ENCODE measurements around the gene CCSER1.
"Not testable (repeated sequence)": the region's sequence is repeated elsewhere in the genome, so short reads cannot be mapped to it uniquely, and the experiment has no call there.

The CCSER1 gene

GRCh38 chr4:91470671-91471070 is 1343.5 kb downstream of the CCSER1 start:
- DNase-seq, result no peak

GRCh38 chr4:91471280-91471679 is 1344.1 kb downstream of the CCSER1 start:
- DNase-seq, result no peak

GRCh38 chr4:91472046-91472445 is 1344.9 kb downstream of the CCSER1 start:
- no peak for DNase-seq

GRCh38 chr4:91485415-91485814 is 1358.2 kb downstream of the CCSER1 start:
- no peak for DNase-seq

- no peak for DNase-seq
These were observed 1361.8 kb downstream of the CCSER1 start for GRCh38 chr4:91488946-91489345.

GRCh38 chr4:91497892-91498291 is 1370.7 kb downstream of the CCSER1 start:
- DNase-seq, result no peak

GRCh38 chr4:91502365-91502764 is 1375.2 kb downstream of the CCSER1 start:
- DNase-seq, result no peak

- DNase-seq, result no peak
These were observed 1386.1 kb downstream of the CCSER1 start for GRCh38 chr4:91513326-91513725.

- DNase-seq, result peak; percentile 9
These were observed 1392.0 kb downstream of the CCSER1 start for GRCh38 chr4:91519155-91519554.

- no peak for DNase-seq
These were observed 1398.4 kb downstream of the CCSER1 start for GRCh38 chr4:91525621-91526020.

GRCh38 chr4:91527056-91527455 is 1399.9 kb downstream of the CCSER1 start:
- DNase-seq, result no peak

GRCh38 chr4:91567594-91567993 is 1440.4 kb downstream of the CCSER1 start:
- no peak for DNase-seq

GRCh38 chr4:91577864-91578263 is 1450.7 kb downstream of the CCSER1 start:
- DNase-seq, result no peak

- DNase-seq, result no peak
These were observed 1463.1 kb downstream of the CCSER1 start for GRCh38 chr4:91590260-91590659.

GRCh38 chr4:91592125-91592524 is 1464.9 kb downstream of the CCSER1 start:
- DNase-seq, result no peak

- no peak for DNase-seq
These were observed 1469.5 kb downstream of the CCSER1 start for GRCh38 chr4:91596718-91597117.

GRCh38 chr4:91598696-91599095 is 1471.5 kb downstream of the CCSER1 start:
- no peak for DNase-seq

GRCh38 chr4:91600301-91600700 is 1473.1 kb downstream of the CCSER1 start:
- DNase-seq, result no peak

GRCh38 chr4:91601401-91601800 is 1474.2 kb downstream of the CCSER1 start:
- no peak for DNase-seq

GRCh38 chr4:91611782-91612181 is 1484.6 kb downstream of the CCSER1 start:
- DNase-seq, result no peak

GRCh38 chr4:91620952-91621351 is 1493.8 kb downstream of the CCSER1 start:
- DNase-seq, result no peak

- DNase-seq, result no peak
These were observed 1494.3 kb downstream of the CCSER1 start for GRCh38 chr4:91621446-91621845.

GRCh38 chr4:91622925-91623602 is 1495.9 kb downstream of the CCSER1 start:
- no peak for DNase-seq

GRCh38 chr4:91623603-91623967 is 1496.4 kb downstream of the CCSER1 start:
- DNase-seq, result not testable (repeated sequence)

- no peak for DNase-seq
These were observed 1502.9 kb downstream of the CCSER1 start for GRCh38 chr4:91630054-91630453.
